Mesenchymal stem cell (in vitro differentiated cells and primary cell): ENCODE data around the gene MOSMO.

Experiments used
- DNase-seq: peaks from one replicate; pipeline ENCODE4 v3.0.0-alpha.2; 2013
- H2AFZ ChIP-seq: one replicate; pipeline ENCODE4 v1.6.1; 2013; ENCODE audit warnings: low read depth, mild to moderate bottlenecking, control low read depth, inconsistent platforms, low read length, moderate library complexity
- H2AK5ac ChIP-seq: 2 replicates; pipeline ENCODE4 v1.6.1; 2013; ENCODE audit warnings: low read length, moderate library complexity, mild to moderate bottlenecking, inconsistent platforms; ENCODE audit not compliant: severe bottlenecking
- H2BK120ac ChIP-seq: one replicate; pipeline ENCODE4 v1.6.1; 2013; ENCODE audit warnings: low read depth, mild to moderate bottlenecking, inconsistent platforms, low read length, moderate library complexity
- H2BK12ac ChIP-seq, 2 experiments: one replicate each; pipeline ENCODE4 v1.6.1; 2013; ENCODE audit warnings: inconsistent platforms in 2 of 2, low read length in 2 of 2, mild to moderate bottlenecking in 2 of 2, moderate library complexity in 2 of 2, control low read depth in 1 of 2
- H2BK15ac ChIP-seq: one replicate; pipeline ENCODE4 v1.6.1; 2013; ENCODE audit warnings: mild to moderate bottlenecking, low read depth, inconsistent platforms; ENCODE audit not compliant: poor library complexity, severe bottlenecking
- H2BK5ac ChIP-seq: 2 replicates; pipeline ENCODE4 v1.6.1; 2013; ENCODE audit warnings: low read depth, mild to moderate bottlenecking, low read length, control low read depth, inconsistent platforms; ENCODE audit not compliant: poor library complexity, severe bottlenecking
- H3K14ac ChIP-seq, 2 experiments: one replicate each; pipeline ENCODE4 v1.6.1; 2013; ENCODE audit warnings: inconsistent platforms in 2 of 2, low read length in 2 of 2, control low read depth in 1 of 2, mild to moderate bottlenecking in 1 of 2, moderate library complexity in 1 of 2
- H3K18ac ChIP-seq, 2 experiments: one replicate each; pipeline ENCODE4 v1.6.1; 2013; ENCODE audit warnings: inconsistent platforms in 2 of 2, low read length in 2 of 2, control low read depth in 1 of 2, low read depth in 1 of 2, mild to moderate bottlenecking in 1 of 2
- H3K23ac ChIP-seq, 2 experiments: one replicate each; pipeline ENCODE4 v1.6.1; 2013; ENCODE audit warnings: inconsistent platforms in 2 of 2, low read length in 2 of 2, mild to moderate bottlenecking in 2 of 2, moderate library complexity in 2 of 2, control low read depth in 1 of 2
- H3K27ac ChIP-seq: 2 replicates; pipeline ENCODE4 v1.5.1; 2013; ENCODE audit warnings: mild to moderate bottlenecking, moderate library complexity, low read length, control low read depth, inconsistent platforms; ENCODE audit not compliant: poor library complexity, severe bottlenecking
- H3K27me3 ChIP-seq, 2 experiments: 2 replicates each; pipeline versions ENCODE4 v1.6.1 to v1.7.0; 2013; ENCODE audit warnings: low read length in 2 of 2, mild to moderate bottlenecking in 2 of 2, moderate library complexity in 2 of 2, control low read depth in 1 of 2, inconsistent platforms in 1 of 2; ENCODE audit not compliant: control insufficient read depth in 1 of 2, insufficient read depth in 1 of 2
- H3K36me3 ChIP-seq, 2 experiments: 2 replicates each; pipeline versions ENCODE4 v1.6.1 to v1.7.0; 2013; ENCODE audit warnings: low read length in 2 of 2, control low read depth in 1 of 2, inconsistent platforms in 1 of 2, low read depth in 1 of 2, mild to moderate bottlenecking in 1 of 2; ENCODE audit not compliant: insufficient read depth in 2 of 2, control insufficient read depth in 1 of 2
- H3K4ac ChIP-seq, 2 experiments: one replicate each; pipeline ENCODE4 v1.6.1; 2013; ENCODE audit warnings: inconsistent platforms in 2 of 2, low read length in 2 of 2, mild to moderate bottlenecking in 2 of 2, moderate library complexity in 2 of 2, control low read depth in 1 of 2, low read depth in 1 of 2
- H3K4me1 ChIP-seq: 2 replicates; pipeline ENCODE4 v1.6.1; 2013; ENCODE audit warnings: low read depth, low read length, control low read depth; ENCODE audit not compliant: control insufficient read depth, insufficient read depth
- H3K4me2 ChIP-seq: 2 replicates; pipeline ENCODE4 v1.6.1; 2013; ENCODE audit warnings: low read length, mild to moderate bottlenecking, inconsistent platforms; ENCODE audit not compliant: poor library complexity, severe bottlenecking
- H3K4me3 ChIP-seq, 2 experiments: 2 replicates each; pipeline versions ENCODE4 v1.5.1 to v1.7.0; 2013; ENCODE audit warnings: low read length in 2 of 2, mild to moderate bottlenecking in 2 of 2, control low read depth in 1 of 2, low read depth in 1 of 2; ENCODE audit not compliant: insufficient read depth in 1 of 2
- H3K79me1 ChIP-seq: replicated peaks from 2 replicates; pipeline ENCODE4 v1.6.1; 2013; ENCODE audit warnings: mild to moderate bottlenecking, control low read depth, low read length, inconsistent platforms; ENCODE audit not compliant: poor library complexity, severe bottlenecking
- H3K9ac ChIP-seq: 2 replicates; pipeline ENCODE4 v1.7.0; 2013; ENCODE audit warnings: mild to moderate bottlenecking, low read length, moderate library complexity
- H3K9me3 ChIP-seq: 2 replicates; pipeline ENCODE4 v1.7.0; 2013; ENCODE audit warnings: mild to moderate bottlenecking, low read length; ENCODE audit not compliant: control insufficient read depth
- H4K8ac ChIP-seq: one replicate; pipeline ENCODE4 v1.6.1; 2013; ENCODE audit warnings: inconsistent platforms, mild to moderate bottlenecking, low read length, moderate library complexity
- H4K91ac ChIP-seq: one replicate; pipeline ENCODE4 v1.6.1; 2013; ENCODE audit warnings: mild to moderate bottlenecking, low read length, inconsistent platforms
- WGBS: methylation state at CpG from one replicate; pipeline ENCODE4 v1.1.7; 2013; ENCODE audit warnings: mixed read lengths; 5-methylcytosine and 5-hydroxymethylcytosine counted together

Gene MOSMO

DNA sequence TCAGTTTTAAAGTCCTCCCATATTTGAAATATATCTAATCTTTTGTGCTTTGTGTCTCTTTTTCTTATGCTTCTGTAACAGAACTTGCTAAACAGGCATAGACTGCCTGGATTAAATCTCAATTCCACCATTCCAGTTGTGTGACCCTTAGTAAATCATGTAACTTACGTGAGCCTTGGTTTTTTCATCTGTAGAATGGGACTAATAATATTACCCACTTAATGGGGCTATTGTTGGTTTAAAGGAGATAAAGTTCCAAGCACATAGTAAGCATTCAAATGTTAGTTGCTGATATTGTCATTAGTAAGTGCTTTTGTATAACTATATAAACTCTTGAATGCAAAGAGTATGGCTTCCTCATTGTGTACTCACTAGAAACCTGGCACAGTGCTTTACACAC, 78.5 kb downstream of the MOSMO start:
- 100% methylated on average over 1 of the region's 1 CpG for WGBS
- no peaks in the 10 kb centered on the region for H3K27me3 ChIP-seq

DNA sequence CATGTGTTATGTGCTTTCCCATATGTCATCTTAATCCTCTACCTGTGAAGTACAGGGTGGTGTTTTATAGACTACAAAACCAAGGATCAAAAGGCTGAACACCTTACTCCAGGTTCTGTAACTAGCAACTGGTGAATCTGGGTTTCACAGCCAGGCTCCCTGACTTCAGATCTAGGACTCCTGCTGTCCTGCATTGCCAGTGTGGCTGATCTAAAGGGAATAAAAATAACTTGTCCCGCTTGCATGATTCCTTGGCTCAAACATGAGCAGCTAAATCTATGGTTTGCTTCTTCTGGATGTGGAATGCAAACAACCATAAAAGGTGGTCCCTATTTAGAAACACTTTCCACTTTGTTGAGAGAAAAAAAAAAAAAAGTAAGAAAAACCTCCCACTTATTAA, 80.7 kb downstream of the MOSMO start:
- no peak overlapping the region for H3K4me3 ChIP-seq
- no peak overlapping the region for H2AK5ac ChIP-seq
- DNase-seq, result no peak
- H3K4me2 ChIP-seq, result no peak overlapping the region
- H2BK120ac ChIP-seq, result no peak overlapping the region
- no peak overlapping the region for H2BK15ac ChIP-seq
- H2BK5ac ChIP-seq, result no peak overlapping the region
- peaks cover 2% of the 10 kb centered on the region for H3K79me1 ChIP-seq
- peaks cover 0 to under 1% of the 10 kb centered on the region in 2 experiments for H3K27me3 ChIP-seq
- H3K4ac ChIP-seq, result no peak overlapping the region
- H4K8ac ChIP-seq, result no peak overlapping the region
- H4K91ac ChIP-seq, result no peak overlapping the region
- H3K27ac ChIP-seq, result no peak overlapping the region
- H3K14ac ChIP-seq, result no peak overlapping the region
- no peaks in the 10 kb centered on the region for H3K9me3 ChIP-seq
- H2BK12ac ChIP-seq, result no peak overlapping the region
- peaks cover 8% of the 10 kb centered on the region for H3K4me1 ChIP-seq
- no peak overlapping the region for H2AFZ ChIP-seq
- 100% methylated on average over 1 of the region's 1 CpG for WGBS
- H3K36me3 ChIP-seq, result peaks cover 0 to 29% of the 10 kb centered on the region in 2 experiments
- no peak overlapping the region for H3K18ac ChIP-seq
- no peak overlapping the region for H3K23ac ChIP-seq
- H3K9ac ChIP-seq, result no peak overlapping the region

More for the DNA sequence above, 78.5 kb downstream of the MOSMO start:
- H4K91ac ChIP-seq, result no peak overlapping the region
- no peak overlapping the region for H3K23ac ChIP-seq
- H2BK120ac ChIP-seq, result no peak overlapping the region
- H2BK12ac ChIP-seq, result no peak overlapping the region
- DNase-seq, result no peak
- H3K4ac ChIP-seq, result no peak overlapping the region
- H3K4me3 ChIP-seq, result no peak overlapping the region
- no peak overlapping the region for H3K9ac ChIP-seq
- H3K79me1 ChIP-seq, result peaks cover 2% of the 10 kb centered on the region
- H3K4me1 ChIP-seq, result no peaks in the 10 kb centered on the region
- no peak overlapping the region for H3K4me2 ChIP-seq
- H3K9me3 ChIP-seq, result no peaks in the 10 kb centered on the region
- H3K18ac ChIP-seq, result no peak overlapping the region
- no peak overlapping the region for H2AFZ ChIP-seq
- no peak overlapping the region for H3K14ac ChIP-seq
- H2AK5ac ChIP-seq, result no peak overlapping the region
- H4K8ac ChIP-seq, result no peak overlapping the region
- H3K36me3 ChIP-seq, result peaks cover 0 to 29% of the 10 kb centered on the region in 2 experiments
- no peak overlapping the region for H2BK15ac ChIP-seq
- H3K27ac ChIP-seq, result no peak overlapping the region
- no peak overlapping the region for H2BK5ac ChIP-seq

DNA sequence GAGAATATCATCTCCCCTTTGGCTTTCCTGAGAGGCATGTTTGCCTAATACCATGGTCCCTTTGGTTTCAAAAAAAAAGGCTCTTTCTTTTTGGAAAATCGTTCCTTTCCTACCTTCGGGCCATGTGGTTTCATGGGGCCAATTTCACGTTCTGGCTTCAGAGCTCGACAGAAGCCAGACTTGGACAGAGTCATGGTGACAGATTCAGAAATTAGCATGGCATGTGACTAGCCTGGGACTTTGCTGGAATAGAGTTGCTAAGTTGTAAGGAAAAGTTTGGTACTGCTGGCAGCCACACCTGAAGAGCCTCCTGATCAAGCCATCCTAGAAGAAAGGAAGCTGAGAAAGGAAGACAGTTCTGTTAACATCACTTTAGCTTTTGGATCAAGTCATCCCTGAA, 82.0 kb downstream of the MOSMO start:
- H3K4me1 ChIP-seq, result peaks cover 8% of the 10 kb centered on the region
- peaks cover 0 to 5% of the 10 kb centered on the region in 2 experiments for H3K27me3 ChIP-seq
- H2BK15ac ChIP-seq, result no peak overlapping the region
- no peak overlapping the region for H3K18ac ChIP-seq
- no peak overlapping the region for H3K4me2 ChIP-seq
- H3K14ac ChIP-seq, result no peak overlapping the region
- H3K4me3 ChIP-seq, result no peak overlapping the region
- no peak overlapping the region for H4K8ac ChIP-seq
- 82% methylated on average over 4 of the region's 4 CpGs for WGBS
- H2BK12ac ChIP-seq, result no peak overlapping the region
- no peak overlapping the region for H2AK5ac ChIP-seq
- no peak overlapping the region for H3K9ac ChIP-seq
- H3K36me3 ChIP-seq, result peaks cover 0 to 24% of the 10 kb centered on the region in 2 experiments
- no peak overlapping the region for H3K4ac ChIP-seq
- H3K23ac ChIP-seq, result no peak overlapping the region
- H2BK5ac ChIP-seq, result no peak overlapping the region
- no peak overlapping the region for H4K91ac ChIP-seq
- no peaks in the 10 kb centered on the region for H3K9me3 ChIP-seq
- H2AFZ ChIP-seq, result no peak overlapping the region
- no peak overlapping the region for H3K27ac ChIP-seq
- no peaks in the 10 kb centered on the region for H3K79me1 ChIP-seq
- no peak for DNase-seq
- H2BK120ac ChIP-seq, result no peak overlapping the region

DNA sequence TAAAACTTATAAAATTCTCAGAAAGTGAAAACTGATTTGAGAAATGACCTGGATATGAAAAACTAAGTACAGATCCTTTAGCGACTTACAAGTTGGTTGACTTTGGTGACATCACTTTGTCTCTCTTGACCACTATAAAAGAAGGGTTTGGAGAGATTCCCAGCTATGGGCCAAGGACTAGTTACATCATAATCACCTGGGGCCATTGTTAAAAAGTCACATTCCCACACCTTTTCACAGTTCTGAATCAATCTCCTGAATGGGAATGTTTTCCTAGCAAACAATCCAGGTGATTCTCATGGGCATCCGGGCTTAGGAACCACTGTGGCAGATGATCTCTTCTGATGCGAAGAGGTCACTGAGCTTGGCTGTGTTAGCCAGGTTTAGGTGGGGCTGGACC, 83.8 kb downstream of the MOSMO start:
- Histone ChIP-seq H2AFZ (no peak overlapping the region), H2BK12ac (no peak overlapping the region), H3K27ac (no peak overlapping the region), H3K4me2 (no peak overlapping the region), H3K27me3 (peaks cover 3 to 11% of the 10 kb centered on the region in 2 experiments), H4K8ac (no peak overlapping the region), H3K4me1 (peaks cover 8% of the 10 kb centered on the region), H3K9ac (peak overlapping the region; percentile 83), H3K18ac (no peak overlapping the region), H3K36me3 (peaks cover 0 to 9% of the 10 kb centered on the region in 2 experiments), H3K79me1 (no peaks in the 10 kb centered on the region), H2AK5ac (no peak overlapping the region), H3K9me3 (no peaks in the 10 kb centered on the region), H2BK120ac (no peak overlapping the region), H2BK15ac (no peak overlapping the region), H4K91ac (no peak overlapping the region), H3K4ac (no peak overlapping the region), H2BK5ac (no peak overlapping the region), H3K23ac (no peak overlapping the region), H3K4me3 (no peak overlapping the region), H3K14ac (no peak overlapping the region)
- DNase-seq, result no peak
- WGBS, result 99% methylated on average over 3 of the region's 3 CpGs
